Liver (tissue), 9 donors: Measurements from ENCODE around the gene DOCK6. TPM values are rescaled to one million over a fixed set of nuclear protein-coding genes. Genes with fewer than 3 reads are reported as not detected.

Source experiments
- DNase-seq: peaks from one replicate; pipeline ENCODE4 v3.0.0-alpha.2; 2017; ENCODE audit warnings: low spot score
- H3K27ac ChIP-seq, 2 donors: one replicate each; pipeline ENCODE4 v1.7.0; 2013; ENCODE audit warnings: inconsistent platforms in 2 of 2, low read length in 2 of 2, control low read depth in 1 of 2, low read depth in 1 of 2, mild to moderate bottlenecking in 1 of 2
- H3K27me3 ChIP-seq, 4 donors: one replicate each; pipeline versions ENCODE4 v1.6.1 to v1.7.0; 2013; ENCODE audit warnings: low read length in 3 of 4, inconsistent platforms in 1 of 4, mild to moderate bottlenecking in 1 of 4, moderate library complexity in 1 of 4; ENCODE audit not compliant: control insufficient read depth in 4 of 4, insufficient read depth in 4 of 4
- H3K36me3 ChIP-seq, 4 donors: one replicate each; pipeline versions ENCODE4 v1.6.1 to v1.7.0; 2013; ENCODE audit warnings: low read length in 3 of 4, mild to moderate bottlenecking in 3 of 4, low read depth in 1 of 4, moderate library complexity in 1 of 4; ENCODE audit not compliant: control insufficient read depth in 4 of 4, insufficient read depth in 3 of 4
- H3K4me1 ChIP-seq, 4 donors: one replicate each; pipeline versions ENCODE4 v1.6.1 to v1.7.0; 2013; ENCODE audit warnings: low read length in 3 of 4, mild to moderate bottlenecking in 3 of 4, moderate library complexity in 1 of 4; ENCODE audit not compliant: control insufficient read depth in 4 of 4, insufficient read depth in 4 of 4
- H3K4me3 ChIP-seq, 3 donors: one replicate each; pipeline versions ENCODE4 v1.6.1 to v1.7.0; 2013; ENCODE audit warnings: low read length in 3 of 3, control low read depth in 1 of 3, low read depth in 1 of 3, mild to moderate bottlenecking in 1 of 3
- H3K9ac ChIP-seq, 2 donors: one replicate each; pipeline ENCODE4 v1.7.0; 2013; ENCODE audit warnings: low read length in 2 of 2, mild to moderate bottlenecking in 2 of 2, moderate library complexity in 2 of 2, control low read depth in 1 of 2, low read depth in 1 of 2
- H3K9me3 ChIP-seq, 4 donors: one replicate each; pipeline versions ENCODE4 v1.6.1 to v1.7.0; 2013; ENCODE audit warnings: low read length in 3 of 4; ENCODE audit not compliant: control insufficient read depth in 4 of 4
- FOXA2 ChIP-seq: IDR thresholded peaks from 2 replicates; pipeline ENCODE4 v1.6.1; 2016; ENCODE audit warnings: antibody characterized with exemption
- GABPA ChIP-seq, 2 donors: IDR thresholded peaks in 1 of 2; conservative IDR thresholded peaks in 1 of 2; 2 replicates each; pipeline ENCODE4 v1.6.1; 2016; ENCODE audit warnings: antibody characterized with exemption in 2 of 2, mild to moderate bottlenecking in 1 of 2, moderate library complexity in 1 of 2
- HNF4A ChIP-seq, 2 donors: conservative IDR thresholded peaks; 2 replicates each; pipeline ENCODE4 v1.6.1; 2016; ENCODE audit warnings: antibody characterized with exemption in 2 of 2, mild to moderate bottlenecking in 2 of 2
- JUND ChIP-seq, 2 donors: IDR thresholded peaks; 2 replicates each; pipeline ENCODE4 v1.6.1; 2016; ENCODE audit warnings: antibody characterized with exemption in 2 of 2
- NR2F2 ChIP-seq: IDR thresholded peaks from 2 replicates; pipeline ENCODE4 v1.6.1; 2016; ENCODE audit warnings: antibody characterized with exemption
- REST ChIP-seq: IDR thresholded peaks from 2 replicates; pipeline ENCODE4 v1.6.1; 2016; ENCODE audit warnings: antibody characterized with exemption, mild to moderate bottlenecking
- TAF1 ChIP-seq: conservative IDR thresholded peaks from 2 replicates; pipeline ENCODE4 v1.6.1; 2016; ENCODE audit warnings: antibody characterized with exemption, mild to moderate bottlenecking
- YY1 ChIP-seq: IDR thresholded peaks from 2 replicates; pipeline ENCODE4 v1.6.1; 2016; ENCODE audit warnings: antibody characterized with exemption, mild to moderate bottlenecking
- WGBS: extraction: QIAGEN DNeasy Blood & Tissue Kit; methylation state at CpG from one replicate; pipeline ENCODE4 v1.1.7; 2013; 5-methylcytosine and 5-hydroxymethylcytosine counted together
- polyA plus RNA-seq, 2 donors: library from polyadenylated mRNA; stranded (reverse) in 1 of 2; unstranded in 1 of 2; fragments of 200-250 nt in 1 of 2; fragments of >200 nt in 1 of 2; fragmentation: Nextera tagmentation in 1 of 2; extraction: Ambion mirVana in 1 of 2; gene quantifications; one replicate each; pipeline versions ENCODE4 v1.2.1 to v1.2.3, GENCODE V29; 2013 to 2015
- total RNA-seq, 2 donors: library from RNA; depleted of rRNA; stranded (reverse); fragments of >200 nt; gene quantifications; one replicate each; pipeline ENCODE4 v1.2.3, GENCODE V29; 2014
- TF ChIP-seq, protein P1 (sequence below): fragments of 150-350 bp; IDR thresholded peaks from 2 replicates; pipeline ENCODE4 v1.5.1; 2017; ENCODE audit warnings: improper control_type of control experiment, low read depth, low read length; ENCODE audit not compliant: missing input control
- TF ChIP-seq, protein P2 (sequence below): IDR thresholded peaks from 2 replicates; pipeline ENCODE4 v1.6.1; 2016; ENCODE audit warnings: antibody characterized with exemption
- TF ChIP-seq, protein P3 (sequence below): IDR thresholded peaks from 2 replicates; pipeline ENCODE4 v1.6.1; 2016; ENCODE audit warnings: antibody characterized with exemption
- donor health status: healthy.
- donor health status: healthy.
- donor health status: healthy.
- donor health status: healthy.
- donor health status: healthy.

The DOCK6 gene
- total and polyA plus RNA-seq, 4 donors = 4.9 to 15.8 (median 13.7) TPM

GRCh38 chr19:11278670-11279069 lies 16.3 kb upstream of the DOCK6 start:
- H3K9me3 ChIP-seq = no peaks in the 10 kb centered on the region
- no peak for DNase-seq
- H3K4me3 ChIP-seq = no peak overlapping the region
- H3K9ac ChIP-seq = no peak overlapping the region
- TF ChIP-seq JUND (IDR thresholded peaks at IDR 0.05) (no peak), FOXA2 (no peak), NR2F2 (peak; percentile 54)
- H3K36me3 ChIP-seq = no peaks in the 10 kb centered on the region
- H3K27me3 ChIP-seq = no peaks in the 10 kb centered on the region
- no peak overlapping the region for H3K27ac ChIP-seq
- H3K4me1 ChIP-seq = no peaks in the 10 kb centered on the region
- WGBS = 42% methylated on average over 6 of the region's 6 CpGs

GRCh38 chr19:11274533-11275086 lies 12.3 kb upstream of the DOCK6 start:
- TF ChIP-seq YY1 (no peak), HNF4A (conservative IDR thresholded peaks at IDR 0.05) (peak in 1 of 2 donors; percentile 9)
- Histone ChIP-seq H3K27ac (no peak overlapping the region), H3K4me3 (no peak overlapping the region), H3K4me1 (no peaks in the 10 kb centered on the region), H3K9me3 (no peaks in the 10 kb centered on the region), H3K9ac (no peak overlapping the region), H3K27me3 (no peaks in the 10 kb centered on the region), H3K36me3 (no peaks in the 10 kb centered on the region)
- WGBS = 72% methylated on average over 4 of the region's 4 CpGs
- DNase-seq = no peak

GRCh38 chr19:11273989-11274388 lies 11.7 kb upstream of the DOCK6 start:
- no peak for TF ChIP-seq TAF1
- no peak for TF ChIP-seq JUND (IDR thresholded peaks at IDR 0.05)
- TF ChIP-seq, protein P1, sequence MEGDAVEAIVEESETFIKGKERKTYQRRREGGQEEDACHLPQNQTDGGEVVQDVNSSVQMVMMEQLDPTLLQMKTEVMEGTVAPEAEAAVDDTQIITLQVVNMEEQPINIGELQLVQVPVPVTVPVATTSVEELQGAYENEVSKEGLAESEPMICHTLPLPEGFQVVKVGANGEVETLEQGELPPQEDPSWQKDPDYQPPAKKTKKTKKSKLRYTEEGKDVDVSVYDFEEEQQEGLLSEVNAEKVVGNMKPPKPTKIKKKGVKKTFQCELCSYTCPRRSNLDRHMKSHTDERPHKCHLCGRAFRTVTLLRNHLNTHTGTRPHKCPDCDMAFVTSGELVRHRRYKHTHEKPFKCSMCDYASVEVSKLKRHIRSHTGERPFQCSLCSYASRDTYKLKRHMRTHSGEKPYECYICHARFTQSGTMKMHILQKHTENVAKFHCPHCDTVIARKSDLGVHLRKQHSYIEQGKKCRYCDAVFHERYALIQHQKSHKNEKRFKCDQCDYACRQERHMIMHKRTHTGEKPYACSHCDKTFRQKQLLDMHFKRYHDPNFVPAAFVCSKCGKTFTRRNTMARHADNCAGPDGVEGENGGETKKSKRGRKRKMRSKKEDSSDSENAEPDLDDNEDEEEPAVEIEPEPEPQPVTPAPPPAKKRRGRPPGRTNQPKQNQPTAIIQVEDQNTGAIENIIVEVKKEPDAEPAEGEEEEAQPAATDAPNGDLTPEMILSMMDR = no peak
- no peak for TF ChIP-seq NR2F2
- WGBS = 75% methylated on average over 5 of the region's 5 CpGs

GRCh38 chr19:11273296-11273695 lies 11.0 kb upstream of the DOCK6 start:
- Histone ChIP-seq H3K4me1 (no peaks in the 10 kb centered on the region), H3K27ac (no peak overlapping the region), H3K27me3 (no peaks in the 10 kb centered on the region), H3K9ac (no peak overlapping the region), H3K36me3 (no peaks in the 10 kb centered on the region), H3K4me3 (no peak overlapping the region), H3K9me3 (no peaks in the 10 kb centered on the region)
- TF ChIP-seq GABPA (IDR thresholded peaks at IDR 0.05 in 1 of 2, conservative IDR thresholded peaks at IDR 0.05 in 1 of 2) = no peak
- TF ChIP-seq, protein P2, sequence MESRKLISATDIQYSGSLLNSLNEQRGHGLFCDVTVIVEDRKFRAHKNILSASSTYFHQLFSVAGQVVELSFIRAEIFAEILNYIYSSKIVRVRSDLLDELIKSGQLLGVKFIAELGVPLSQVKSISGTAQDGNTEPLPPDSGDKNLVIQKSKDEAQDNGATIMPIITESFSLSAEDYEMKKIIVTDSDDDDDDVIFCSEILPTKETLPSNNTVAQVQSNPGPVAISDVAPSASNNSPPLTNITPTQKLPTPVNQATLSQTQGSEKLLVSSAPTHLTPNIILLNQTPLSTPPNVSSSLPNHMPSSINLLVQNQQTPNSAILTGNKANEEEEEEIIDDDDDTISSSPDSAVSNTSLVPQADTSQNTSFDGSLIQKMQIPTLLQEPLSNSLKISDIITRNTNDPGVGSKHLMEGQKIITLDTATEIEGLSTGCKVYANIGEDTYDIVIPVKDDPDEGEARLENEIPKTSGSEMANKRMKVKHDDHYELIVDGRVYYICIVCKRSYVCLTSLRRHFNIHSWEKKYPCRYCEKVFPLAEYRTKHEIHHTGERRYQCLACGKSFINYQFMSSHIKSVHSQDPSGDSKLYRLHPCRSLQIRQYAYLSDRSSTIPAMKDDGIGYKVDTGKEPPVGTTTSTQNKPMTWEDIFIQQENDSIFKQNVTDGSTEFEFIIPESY = no peak
- no peak for TF ChIP-seq FOXA2
- TF ChIP-seq REST = no peak
- TF ChIP-seq, protein P3, sequence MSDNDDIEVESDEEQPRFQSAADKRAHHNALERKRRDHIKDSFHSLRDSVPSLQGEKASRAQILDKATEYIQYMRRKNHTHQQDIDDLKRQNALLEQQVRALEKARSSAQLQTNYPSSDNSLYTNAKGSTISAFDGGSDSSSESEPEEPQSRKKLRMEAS = no peak
- WGBS = 82% methylated on average over 2 of the region's 2 CpGs
- no peak for DNase-seq

More at GRCh38 chr19:11273989-11274388, 11.7 kb upstream of the DOCK6 start:
- Histone ChIP-seq H3K4me3 (no peak overlapping the region), H3K9me3 (no peaks in the 10 kb centered on the region), H3K4me1 (no peaks in the 10 kb centered on the region), H3K36me3 (no peaks in the 10 kb centered on the region), H3K9ac (no peak overlapping the region), H3K27ac (no peak overlapping the region), H3K27me3 (no peaks in the 10 kb centered on the region)
- no peak for DNase-seq
